PC-3 (cell line): Measurements from ENCODE around the gene GRIK5. TPM values are rescaled to one million over a fixed set of nuclear protein-coding genes. Genes with fewer than 3 reads are reported as not detected.

Source experiments
- ATAC-seq: fragments of 200-7000 bp; cut with Tn5 transposase; 2 replicates; pipeline ENCODE4 v1.9.1; 2020; ENCODE audit warnings: mild to moderate bottlenecking, moderate library complexity
- BruUV-seq: library from RNA; stranded (reverse); fragments of 400-500 nt; replicated peaks from 2 replicates; lab custom pipeline; 2021; lab: Mats Ljungman, UMichigan
- CTCF ChIA-PET: fragments of 300-600 bp; sonication (Branson Sonifier 250); formaldehyde crosslinking; loops from one replicate; lab custom pipeline; 2022; ENCODE audit warnings: antibody characterized with exemption; lab: Charles Lee
- POLR2A ChIA-PET: fragments of 300-600 bp; sonication (Branson Sonifier 250); formaldehyde crosslinking; loops from one replicate; lab custom pipeline; 2022; ENCODE audit warnings: antibody characterized with exemption; ENCODE audit not compliant: unreplicated experiment; lab: Charles Lee
- DNase-seq: peaks from one replicate; pipeline ENCODE4 v3.0.0-alpha.2; 2015
- H2AFZ ChIP-seq: fragments of 300-600 bp; sonication (generic); 2 replicates; pipeline ENCODE4 v1.6.0; 2016; ENCODE audit warnings: antibody characterized with exemption, low read length
- H3F3A ChIP-seq: fragments of 300-600 bp; sonication (generic); one replicate; pipeline ENCODE4 v1.6.0; 2017; ENCODE audit warnings: antibody characterized with exemption, low read length, control low read depth, mild to moderate bottlenecking; ENCODE audit not compliant: unreplicated experiment
- H3K27ac ChIP-seq: fragments of 300-600 bp; sonication (generic); 2 replicates; pipeline ENCODE4 v1.5.1; 2016; ENCODE audit warnings: mild to moderate bottlenecking, low read length
- H3K27me3 ChIP-seq: fragments of 300-600 bp; sonication (generic); 2 replicates; pipeline ENCODE4 v1.6.1; 2016; ENCODE audit warnings: low read length, mixed read lengths
- H3K36me3 ChIP-seq: fragments of 300-600 bp; sonication (generic); 2 replicates; pipeline ENCODE4 v1.6.1; 2016; ENCODE audit warnings: low read depth, mixed run types, low read length, mixed read lengths
- H3K4me1 ChIP-seq: fragments of 300-600 bp; sonication (generic); 2 replicates; pipeline ENCODE4 v1.5.1; 2016; ENCODE audit warnings: low read length; ENCODE audit not compliant: insufficient read depth
- H3K4me2 ChIP-seq: fragments of 300-600 bp; sonication (generic); 2 replicates; pipeline ENCODE4 v1.6.0; 2016; ENCODE audit warnings: low read length
- H3K4me3 ChIP-seq: fragments of 300-600 bp; sonication (generic); 2 replicates; pipeline ENCODE4 v1.5.1; 2016; ENCODE audit warnings: mild to moderate bottlenecking, low read length, mixed read lengths
- H3K79me2 ChIP-seq: fragments of 300-600 bp; sonication (generic); 2 replicates; pipeline ENCODE4 v1.6.1; 2017; ENCODE audit warnings: low read length, mixed read lengths
- H3K9ac ChIP-seq: fragments of 300-600 bp; sonication (generic); 2 replicates; pipeline ENCODE4 v1.6.0; 2016; ENCODE audit warnings: mild to moderate bottlenecking, low read length
- H3K9me2 ChIP-seq: fragments of 300-600 bp; sonication (generic); replicated peaks from 2 replicates; pipeline ENCODE4 v1.6.1; 2016; ENCODE audit warnings: mixed run types, low read length, mixed read lengths
- H3K9me3 ChIP-seq: fragments of 300-600 bp; sonication (generic); 2 replicates; pipeline ENCODE4 v1.6.1; 2016; ENCODE audit warnings: low read length, mixed read lengths
- H4K20me1 ChIP-seq: fragments of 300-600 bp; sonication (generic); 2 replicates; pipeline ENCODE4 v1.6.1; 2016; ENCODE audit warnings: low read length, mixed read lengths
- CTCF ChIP-seq: fragments of 300-600 bp; sonication (generic); conservative IDR thresholded peaks from 2 replicates; pipeline ENCODE4 v1.5.1; 2017; ENCODE audit warnings: antibody characterized with exemption, low read depth, mild to moderate bottlenecking, low read length
- EZH2 ChIP-seq: fragments of 300-600 bp; sonication (generic); IDR thresholded peaks from one replicate; pipeline ENCODE4 v1.6.1; 2017; ENCODE audit warnings: antibody characterized with exemption, mild to moderate bottlenecking, low read length; ENCODE audit not compliant: unreplicated experiment
- EZH2phosphoT487 ChIP-seq: fragments of 300-600 bp; sonication (generic); IDR thresholded peaks from 2 replicates; pipeline ENCODE4 v1.6.1; 2018; ENCODE audit warnings: mild to moderate bottlenecking, antibody characterized with exemption, low read length, borderline replicate concordance
- intact Hi-C: fragments of 100-400 bp; cut with micrococcal nuclease; formaldehyde crosslinking; loops from 2 replicates; pipeline ENCODE4 v1.9.0; 2023
- total RNA-seq: library from RNA; depleted of rRNA; stranded (reverse); fragments of >200 nt; gene quantifications from 2 replicates; pipeline ENCODE4 v1.2.3, GENCODE V29; 2014

GRIK5 gene
- total RNA-seq, 1 experiment from 2014 or later = not detected

GRCh38 chr19:42089191-42089750 lies 19.3 kb upstream of the GRIK5 start:
- ChIA-PET CTCF (no interaction called here), POLR2A (no interaction called here)
- H3K9me3 ChIP-seq = no peaks in the 10 kb centered on the region
- H3K9ac ChIP-seq = no peak overlapping the region
- no peak for ATAC-seq
- no peaks in the 10 kb centered on the region for H3K36me3 ChIP-seq
- no peaks in the 10 kb centered on the region for H3K27me3 ChIP-seq
- intact Hi-C loops = no loop called here
- DNase-seq = no peak
- H3K9me2 ChIP-seq = no peaks in the 10 kb centered on the region
- no peaks in the 10 kb centered on the region for H4K20me1 ChIP-seq
- no peaks in the 10 kb centered on the region for H3F3A ChIP-seq
- no peak overlapping the region for H3K4me3 ChIP-seq
- H3K4me1 ChIP-seq = peaks cover 10% of the 10 kb centered on the region; the same call in 1 of the 2 replicates
- H3K79me2 ChIP-seq = no peaks in the 10 kb centered on the region
- no peak overlapping the region for H3K4me2 ChIP-seq
- H3K27ac ChIP-seq = no peak overlapping the region
- no peak overlapping the region for H2AFZ ChIP-seq
- TF ChIP-seq CTCF = no peak
- TF ChIP-seq EZH2phosphoT487 = no peak
- TF ChIP-seq EZH2 = no peak
- no TSS peak for BruUV-seq

GRCh38 chr19:42088471-42089190 lies 18.6 kb upstream of the GRIK5 start:
- Histone ChIP-seq H3K4me2 (no peak overlapping the region), H2AFZ (no peak overlapping the region), H3K4me3 (no peak overlapping the region), H3K79me2 (no peaks in the 10 kb centered on the region), H3K9ac (no peak overlapping the region), H3K4me1 (peaks cover 10% of the 10 kb centered on the region; the same call in 1 of the 2 replicates), H3K27ac (no peak overlapping the region), H3K36me3 (no peaks in the 10 kb centered on the region), H3K9me3 (no peaks in the 10 kb centered on the region), H3F3A (no peaks in the 10 kb centered on the region), H3K9me2 (no peaks in the 10 kb centered on the region), H3K27me3 (no peaks in the 10 kb centered on the region), H4K20me1 (no peaks in the 10 kb centered on the region)
- TF ChIP-seq EZH2 (no peak), EZH2phosphoT487 (no peak), CTCF (no peak)
- no TSS peak for BruUV-seq
- POLR2A ChIA-PET = no interaction called here
- intact Hi-C loops = no loop called here
- DNase-seq (no peak), ATAC-seq (no peak)
- CTCF ChIA-PET = no interaction called here
